Adrenal gland (tissue), 5 donors: ENCODE results near the gene OR4X2.

ENCODE experiments used
- CTCF ChIP-seq, 6 experiments: fragments of 450-650 bp in 4 of 6; fragments of 200-600 bp in 2 of 6; sonication (generic) in 1 of 6; IDR thresholded peaks; 1 replicate in 5 of 6; 2 replicates in 1 of 6; pipeline versions ENCODE4 v1.5.1 to v1.8.0; 2016 to 2021; ENCODE audit warnings: antibody characterized with exemption in 6 of 6, mild to moderate bottlenecking in 2 of 6, moderate library complexity in 1 of 6
- POLR2A ChIP-seq, 2 donors: fragments of 450-650 bp; IDR thresholded peaks; one replicate each; pipeline ENCODE4 v1.6.1; 2017; ENCODE audit warnings: antibody characterized with exemption in 2 of 2, mild to moderate bottlenecking in 2 of 2, moderate library complexity in 1 of 2
- donor health status: DM: no; HTN: no; CAD: no.

- TF ChIP-seq CTCF (IDR thresholded peaks at IDR 0.05), result no peak
- TF ChIP-seq POLR2A (IDR thresholded peaks at IDR 0.05), result no peak
Measured at GRCh38 chr11:48248902-48249301, 4.0 kb downstream of the OR4X2 start.
